Vagina (tissue), 2 donors: ENCODE results near the gene ELMO2. TPM values are rescaled to one million over a fixed set of nuclear protein-coding genes. Genes with fewer than 3 reads are reported as not detected.

Source experiments
- DNase-seq, 2 donors: peaks; one replicate each; pipeline ENCODE4 v3.0.0-alpha.2; 2017; ENCODE audit errors: extremely low spot score in 2 of 2
- H3K27ac ChIP-seq: fragments of 200-600 bp; sonication (generic); one replicate; pipeline ENCODE4 v1.5.1; 2019
- H3K27me3 ChIP-seq: fragments of 200-600 bp; sonication (generic); one replicate; pipeline ENCODE4 v1.5.1; 2019
- H3K36me3 ChIP-seq, 2 donors: fragments of 200-600 bp; sonication (generic); one replicate each; pipeline ENCODE4 v1.5.1; 2017 to 2019
- H3K4me1 ChIP-seq: fragments of 200-600 bp; sonication (generic); one replicate; pipeline ENCODE4 v1.5.1; 2019
- H3K4me3 ChIP-seq, 2 donors: fragments of 200-600 bp; sonication (generic); 1 replicate in 1 of 2; 2 replicates in 1 of 2; pipeline ENCODE4 v1.5.1; 2016 to 2019
- H3K9me3 ChIP-seq: fragments of 200-600 bp; sonication (generic); one replicate; pipeline ENCODE4 v1.5.1; 2019
- CTCF ChIP-seq, 3 experiments: fragments of 450-650 bp in 2 of 3; fragments of 200-600 bp in 1 of 3; sonication (generic) in 1 of 3; IDR thresholded peaks; one replicate each; pipeline ENCODE4 v1.5.1; 2017 to 2019; ENCODE audit warnings: antibody characterized with exemption in 3 of 3, mild to moderate bottlenecking in 2 of 3, moderate library complexity in 2 of 3
- POLR2A ChIP-seq, 2 donors: fragments of 450-650 bp; IDR thresholded peaks; one replicate each; pipeline ENCODE4 v1.6.1; 2017; ENCODE audit warnings: antibody characterized with exemption in 2 of 2, mild to moderate bottlenecking in 2 of 2, moderate library complexity in 2 of 2
- POLR2AphosphoS5 ChIP-seq, 2 donors: sonication (generic); formaldehyde crosslinking; IDR thresholded peaks; one replicate each; pipeline ENCODE4 v1.9.0; 2017; ENCODE audit warnings: antibody characterized with exemption in 2 of 2, mild to moderate bottlenecking in 2 of 2, low read depth in 1 of 2; ENCODE audit not compliant: insufficient read depth in 1 of 2
- intact Hi-C: fragments of 100-400 bp; cut with DNase I; formaldehyde crosslinking; loops from one replicate; pipeline ENCODE4 v1.15.1; 2023
- total RNA-seq: library from RNA; depleted of rRNA; stranded (reverse); fragments of >200 nt; gene quantifications from one replicate; pipeline ENCODE4 v1.2.3, GENCODE V29; 2016

ELMO2 gene
- total RNA-seq, 1 donor from 2014 or later: 73.9 TPM

DNA sequence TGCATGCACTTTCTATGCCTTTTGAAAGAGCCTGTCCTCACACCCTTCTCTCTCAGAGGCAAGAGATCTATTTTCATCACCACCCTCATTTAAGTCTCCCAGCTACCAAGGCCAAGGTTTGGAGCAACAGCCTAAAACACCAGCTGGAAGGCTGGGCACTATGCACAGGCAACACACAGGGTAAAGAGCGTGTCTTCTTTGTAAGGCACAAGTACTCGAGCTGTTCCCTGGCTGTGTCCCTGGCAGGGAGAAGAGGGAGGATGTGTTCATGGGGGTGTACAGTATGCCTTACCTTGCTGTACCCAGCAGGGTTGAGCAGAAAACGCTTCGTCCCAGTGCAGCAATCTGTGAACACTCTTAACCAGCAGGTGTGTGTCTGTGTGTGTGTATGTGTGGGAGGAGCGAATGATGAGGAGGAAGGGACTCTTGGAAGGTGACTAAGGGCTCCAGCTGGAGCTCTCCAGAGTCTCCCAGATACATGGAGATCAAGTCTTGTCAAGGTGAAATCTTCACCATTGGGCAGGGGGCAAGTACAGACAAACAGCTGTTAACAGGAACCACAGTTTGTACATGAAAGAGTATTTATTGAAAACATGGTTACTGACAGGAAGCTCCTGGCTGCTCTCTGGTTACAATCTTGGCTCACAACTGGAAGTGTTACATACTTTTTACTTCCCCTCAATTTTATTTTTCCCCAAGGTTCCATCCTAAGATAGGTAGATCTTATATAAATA is 40.8 kb downstream of the ELMO2 start:
- no peak for DNase-seq
- H3K27me3 ChIP-seq: no peaks in the 10 kb centered on the region
- peaks cover 0 to 35% of the 10 kb centered on the region in 2 donors for H3K36me3 ChIP-seq
- H3K27ac ChIP-seq: no peak overlapping the region
- H3K9me3 ChIP-seq: no peaks in the 10 kb centered on the region
- no peak for TF ChIP-seq CTCF (IDR thresholded peaks at IDR 0.05)
- TF ChIP-seq POLR2A (IDR thresholded peaks at IDR 0.05): no peak
- no peak for TF ChIP-seq POLR2AphosphoS5 (IDR thresholded peaks at IDR 0.05; ENCODE audit: insufficient read depth in 1 of 2, low read depth in 1 of 2)
- no peak overlapping the region for H3K4me3 ChIP-seq
- H3K4me1 ChIP-seq: peaks cover 33% of the 10 kb centered on the region
- intact Hi-C loops: no loop called here

GRCh38 chr20:46364670-46365486 is 41.5 kb downstream of the ELMO2 start:
- TF ChIP-seq CTCF (IDR thresholded peaks at IDR 0.05): no peak
- TF ChIP-seq POLR2AphosphoS5 (IDR thresholded peaks at IDR 0.05; ENCODE audit: insufficient read depth in 1 of 2, low read depth in 1 of 2): no peak
- no peak for TF ChIP-seq POLR2A (IDR thresholded peaks at IDR 0.05)
- H3K27ac ChIP-seq: peak overlapping the region; percentile 99
- intact Hi-C loops: no loop called here
- no peaks in the 10 kb centered on the region for H3K9me3 ChIP-seq
- H3K27me3 ChIP-seq: no peaks in the 10 kb centered on the region
- DNase-seq: no peak
- H3K36me3 ChIP-seq: peaks cover 0 to 27% of the 10 kb centered on the region in 2 donors
- peaks cover 38% of the 10 kb centered on the region for H3K4me1 ChIP-seq
- H3K4me3 ChIP-seq: peak overlapping the region; percentile 97 to 98

DNA sequence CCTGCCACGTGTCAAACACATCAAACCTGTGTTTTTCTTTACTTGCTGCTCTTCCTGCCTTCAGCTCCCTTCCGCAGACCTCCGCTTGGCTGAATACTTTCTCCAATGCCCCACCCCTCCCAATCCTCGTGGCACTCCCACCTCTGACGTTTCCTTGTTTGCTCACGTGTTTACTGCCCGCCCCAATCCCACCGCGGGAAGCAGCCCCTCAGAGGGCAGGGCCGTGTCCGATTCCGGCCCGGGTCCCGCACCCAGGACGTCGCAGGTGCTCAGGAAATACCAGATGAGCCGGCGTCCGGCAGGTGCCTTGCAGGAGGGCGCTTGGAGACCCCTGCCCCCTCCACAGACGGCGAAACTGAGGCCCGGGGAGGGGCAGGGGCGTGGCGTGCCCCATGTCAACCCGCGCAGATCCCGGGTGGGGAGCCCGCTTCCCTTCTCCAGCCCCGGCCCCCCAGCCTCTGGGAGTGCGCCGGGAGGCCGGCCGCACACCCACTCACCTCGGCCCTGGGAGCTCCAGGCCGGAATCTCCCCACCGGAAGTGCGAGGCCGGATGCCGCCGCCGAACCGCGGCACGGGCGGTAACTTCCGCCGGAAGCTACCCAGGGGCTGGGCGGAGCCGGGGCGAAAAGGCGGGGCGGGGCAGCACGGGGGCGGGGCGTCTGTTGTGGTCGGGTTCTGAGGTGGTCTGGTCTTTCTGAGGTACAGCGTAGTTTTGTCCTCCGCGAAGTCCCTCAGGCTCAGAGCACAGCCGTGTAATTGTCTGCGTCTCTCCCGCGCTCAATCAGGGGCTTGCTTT is 42.3 kb downstream of the ELMO2 start:
- Histone ChIP-seq H3K9me3 (no peaks in the 10 kb centered on the region), H3K27me3 (no peaks in the 10 kb centered on the region), H3K36me3 (peaks cover 0 to 21% of the 10 kb centered on the region in 2 donors), H3K4me3 (peak overlapping the region; percentile 97 to 98), H3K4me1 (peaks cover 46% of the 10 kb centered on the region), H3K27ac (peak overlapping the region; percentile 99)
- DNase-seq: no peak
- intact Hi-C loops: no loop called here
- TF ChIP-seq POLR2AphosphoS5 (IDR thresholded peaks at IDR 0.05; ENCODE audit: insufficient read depth in 1 of 2, low read depth in 1 of 2) (peak; percentile 80 to 99), CTCF (IDR thresholded peaks at IDR 0.05) (peak in 1 of 3 experiments; percentile 9), POLR2A (IDR thresholded peaks at IDR 0.05) (peak in 1 of 2 donors; percentile 65)

DNA sequence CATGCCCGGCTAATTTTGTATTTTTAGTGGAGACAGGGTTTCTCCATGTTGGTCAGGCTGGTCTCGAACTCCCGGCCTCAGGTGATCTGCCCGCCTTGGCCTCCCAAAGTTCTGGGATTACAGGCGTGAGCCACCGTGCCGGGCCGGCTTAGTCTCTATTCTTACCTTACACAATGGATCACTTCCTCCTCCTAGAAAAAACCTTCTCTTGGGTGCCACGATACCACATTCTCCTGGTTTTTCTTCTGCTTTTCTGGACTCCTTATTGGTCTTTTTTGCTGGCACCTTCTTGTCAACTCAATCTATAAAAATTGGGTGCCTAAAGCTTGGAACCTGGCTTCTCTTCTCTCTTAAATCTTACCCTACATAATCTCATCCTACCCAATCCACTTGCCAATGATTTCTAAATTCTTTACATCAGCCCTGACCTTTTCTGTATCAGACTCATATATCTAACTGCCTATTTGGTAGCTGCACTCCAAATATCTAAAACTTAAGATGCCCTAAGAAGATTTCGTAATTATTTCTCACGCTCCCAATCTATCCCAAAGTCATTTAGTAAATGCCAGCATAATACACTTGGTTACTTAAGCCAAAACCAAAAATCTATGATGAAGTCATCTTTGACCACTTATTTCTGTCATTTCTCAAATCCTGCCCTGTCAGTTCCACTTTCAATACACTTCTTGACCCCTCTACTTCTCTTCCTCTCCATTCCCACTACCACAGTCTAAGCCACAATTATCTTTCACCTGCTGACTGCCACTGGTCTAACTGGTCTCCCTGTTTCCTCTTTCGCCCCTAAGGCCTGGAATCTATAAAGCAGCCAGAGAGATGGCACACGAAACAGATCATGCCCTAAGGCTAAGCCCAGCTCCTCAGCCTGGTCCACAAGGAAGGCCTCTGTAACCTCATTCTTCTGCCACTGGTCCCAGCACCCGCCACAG is 43.2 kb downstream of the ELMO2 start:
- peaks cover 0 to 22% of the 10 kb centered on the region in 2 donors for H3K36me3 ChIP-seq
- peak overlapping the region; percentile 97 to 98 for H3K4me3 ChIP-seq

More for the DNA sequence above, 43.2 kb downstream of the ELMO2 start:
- peaks cover 54% of the 10 kb centered on the region for H3K4me1 ChIP-seq
- no peak for TF ChIP-seq CTCF (IDR thresholded peaks at IDR 0.05)
- no peak for TF ChIP-seq POLR2AphosphoS5 (IDR thresholded peaks at IDR 0.05; ENCODE audit: insufficient read depth in 1 of 2, low read depth in 1 of 2)
- TF ChIP-seq POLR2A (IDR thresholded peaks at IDR 0.05): no peak
- intact Hi-C loops: no loop called here
- H3K27ac ChIP-seq: peak overlapping the region; percentile 99
- H3K9me3 ChIP-seq: no peaks in the 10 kb centered on the region
- DNase-seq: no peak
- no peaks in the 10 kb centered on the region for H3K27me3 ChIP-seq
